Measurements from ENCODE around the gene GNLY.

GRCh38 chr2:85674417-85674816, 19.7 kb upstream of the GNLY start:
- no peak for TF ChIP-seq POLR2A (IDR thresholded peaks at IDR 0.05)
- no peak for TF ChIP-seq CTCF (IDR thresholded peaks at IDR 0.05 in 8 of 11, conservative IDR thresholded peaks at IDR 0.05 in 3 of 11)

Data from spleen (tissue), 7 donors.